OCI-LY7 (cell line): ENCODE data around the gene CCDC33.

Experiments
- EZH2phosphoT487 ChIP-seq: fragments of 200-600 bp; sonication (generic); IDR thresholded peaks from 2 replicates; pipeline ENCODE4 v1.6.1; 2018; ENCODE audit warnings: low read depth, borderline replicate concordance, mild to moderate bottlenecking, mixed run types, antibody characterized with exemption, low read length, moderate library complexity, mixed read lengths
- TF ChIP-seq, protein P1 (sequence below): fragments of 200-600 bp; sonication (generic); conservative IDR thresholded peaks from 2 replicates; pipeline ENCODE4 v1.5.1; 2014; ENCODE audit warnings: mild to moderate bottlenecking, antibody characterized with exemption, low read length, moderate library complexity, mixed read lengths

DNA sequence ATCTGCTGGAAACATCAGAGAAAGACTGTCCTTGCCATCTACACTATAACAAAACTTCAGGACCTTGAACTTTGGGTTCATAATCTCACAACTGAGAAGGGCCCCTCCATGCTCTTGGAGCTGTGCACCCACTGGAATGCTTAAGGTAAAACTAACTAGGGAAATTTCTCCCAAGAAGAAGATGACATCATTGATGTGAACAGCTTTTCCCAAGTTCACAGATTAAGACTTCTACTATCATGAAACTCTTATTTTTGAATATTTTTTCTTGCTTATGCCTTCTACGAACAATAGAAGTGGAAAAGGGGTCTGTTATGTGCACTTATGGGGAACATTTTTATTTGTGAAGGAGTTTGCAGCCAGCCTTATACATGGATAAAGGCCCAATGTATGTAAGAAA, 126.4 kb downstream of the CCDC33 start:
- TF ChIP-seq, protein P1, sequence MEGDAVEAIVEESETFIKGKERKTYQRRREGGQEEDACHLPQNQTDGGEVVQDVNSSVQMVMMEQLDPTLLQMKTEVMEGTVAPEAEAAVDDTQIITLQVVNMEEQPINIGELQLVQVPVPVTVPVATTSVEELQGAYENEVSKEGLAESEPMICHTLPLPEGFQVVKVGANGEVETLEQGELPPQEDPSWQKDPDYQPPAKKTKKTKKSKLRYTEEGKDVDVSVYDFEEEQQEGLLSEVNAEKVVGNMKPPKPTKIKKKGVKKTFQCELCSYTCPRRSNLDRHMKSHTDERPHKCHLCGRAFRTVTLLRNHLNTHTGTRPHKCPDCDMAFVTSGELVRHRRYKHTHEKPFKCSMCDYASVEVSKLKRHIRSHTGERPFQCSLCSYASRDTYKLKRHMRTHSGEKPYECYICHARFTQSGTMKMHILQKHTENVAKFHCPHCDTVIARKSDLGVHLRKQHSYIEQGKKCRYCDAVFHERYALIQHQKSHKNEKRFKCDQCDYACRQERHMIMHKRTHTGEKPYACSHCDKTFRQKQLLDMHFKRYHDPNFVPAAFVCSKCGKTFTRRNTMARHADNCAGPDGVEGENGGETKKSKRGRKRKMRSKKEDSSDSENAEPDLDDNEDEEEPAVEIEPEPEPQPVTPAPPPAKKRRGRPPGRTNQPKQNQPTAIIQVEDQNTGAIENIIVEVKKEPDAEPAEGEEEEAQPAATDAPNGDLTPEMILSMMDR, result no peak
- no peak for TF ChIP-seq EZH2phosphoT487
